ENCODE data around the gene ELMO1.

GRCh38 chr7:37262181-37262580 is 186.5 kb downstream of the ELMO1 start:
- TF ChIP-seq CTCF (IDR thresholded peaks at IDR 0.05) (no peak), POLR2A (IDR thresholded peaks at IDR 0.05) (no peak)

Data from heart left ventricle (tissue), 13 donors.